Neuronal stem cell (in vitro differentiated cells): ENCODE measurements around the gene ELP6.
A peak's percentile ranks its signal among the peaks of the same experiment; 100 is the strongest.

Source experiments
- DNase-seq: peaks from one replicate; pipeline ENCODE4 v3.0.0-alpha.2; 2013; ENCODE audit warnings: low spot score
- H2AFZ ChIP-seq: one replicate; pipeline ENCODE4 v1.6.1; 2013; ENCODE audit warnings: mild to moderate bottlenecking, low read length, inconsistent platforms
- H2AK5ac ChIP-seq: 2 replicates; pipeline ENCODE4 v1.6.1; 2013; ENCODE audit warnings: low read depth, mild to moderate bottlenecking, inconsistent platforms, low read length, moderate library complexity, mixed read lengths
- H2BK120ac ChIP-seq: 2 replicates; pipeline ENCODE4 v1.6.1; 2013; ENCODE audit warnings: low read depth, mild to moderate bottlenecking, inconsistent platforms, low read length, moderate library complexity, mixed read lengths
- H2BK12ac ChIP-seq: one replicate; pipeline ENCODE4 v1.6.1; 2013; ENCODE audit warnings: low read length, inconsistent platforms
- H2BK15ac ChIP-seq: 2 replicates; pipeline ENCODE4 v1.6.1; 2013; ENCODE audit warnings: mild to moderate bottlenecking, low read length, inconsistent platforms, mixed read lengths
- H2BK5ac ChIP-seq: one replicate; pipeline ENCODE4 v1.6.1; 2013; ENCODE audit warnings: inconsistent platforms, mild to moderate bottlenecking, low read length, moderate library complexity
- H3K14ac ChIP-seq: one replicate; pipeline ENCODE4 v1.6.1; 2013; ENCODE audit warnings: low read length, inconsistent platforms
- H3K18ac ChIP-seq: 2 replicates; pipeline ENCODE4 v1.6.1; 2013; ENCODE audit warnings: low read length, inconsistent platforms
- H3K23ac ChIP-seq: 2 replicates; pipeline ENCODE4 v1.6.1; 2013; ENCODE audit warnings: low read depth, mild to moderate bottlenecking, mixed read lengths, low read length, inconsistent platforms; ENCODE audit not compliant: poor library complexity
- H3K27ac ChIP-seq: replicated peaks from 3 replicates; pipeline ENCODE4 v1.5.1; 2013; ENCODE audit warnings: low read length, inconsistent platforms
- H3K27me3 ChIP-seq, 3 experiments: 2 replicates each; pipeline ENCODE4 v1.6.1; 2013; ENCODE audit warnings: low read length in 3 of 3, mild to moderate bottlenecking in 2 of 3, inconsistent platforms in 1 of 3, low read depth in 1 of 3, mixed read lengths in 1 of 3, moderate library complexity in 1 of 3; ENCODE audit not compliant: control insufficient read depth in 3 of 3, insufficient read depth in 3 of 3
- H3K36me3 ChIP-seq, 2 donors: replicated peaks in 1 of 2; 2 replicates each; pipeline ENCODE4 v1.6.1; 2013; ENCODE audit warnings: low read length in 2 of 2; ENCODE audit not compliant: control insufficient read depth in 2 of 2, insufficient read depth in 2 of 2
- H3K4ac ChIP-seq: 2 replicates; pipeline ENCODE4 v1.6.1; 2013; ENCODE audit warnings: inconsistent platforms, mild to moderate bottlenecking, low read length, moderate library complexity
- H3K4me1 ChIP-seq, 2 donors: 1 replicate in 1 of 2; 2 replicates in 1 of 2; pipeline ENCODE4 v1.6.1; 2013; ENCODE audit warnings: low read length in 2 of 2, low read depth in 1 of 2; ENCODE audit not compliant: control insufficient read depth in 2 of 2, insufficient read depth in 1 of 2
- H3K4me2 ChIP-seq: one replicate; pipeline ENCODE4 v1.6.1; 2013; ENCODE audit warnings: mild to moderate bottlenecking, low read length, inconsistent platforms; ENCODE audit not compliant: insufficient read depth, poor library complexity, severe bottlenecking
- H3K4me3 ChIP-seq, 2 donors: 2 replicates each; pipeline ENCODE4 v1.5.1; 2013; ENCODE audit warnings: low read length in 2 of 2, mild to moderate bottlenecking in 2 of 2, inconsistent platforms in 1 of 2, moderate library complexity in 1 of 2
- H3K79me1 ChIP-seq: one replicate; pipeline ENCODE4 v1.6.1; 2013; ENCODE audit warnings: low read depth, mild to moderate bottlenecking, inconsistent platforms, low read length, moderate library complexity
- H3K9ac ChIP-seq: one replicate; pipeline ENCODE4 v1.6.1; 2013; ENCODE audit warnings: mild to moderate bottlenecking, low read depth, low read length, inconsistent platforms; ENCODE audit not compliant: poor library complexity
- H3K9me3 ChIP-seq, 2 donors: replicated peaks in 1 of 2; 2 replicates each; pipeline versions ENCODE3 to v1.6.1; 2013; ENCODE audit warnings: low read length in 2 of 2, mild to moderate bottlenecking in 2 of 2, inconsistent platforms in 1 of 2, low read depth in 1 of 2, mixed read lengths in 1 of 2, moderate library complexity in 1 of 2; ENCODE audit not compliant: control insufficient read depth in 2 of 2, insufficient read depth in 1 of 2
- H4K8ac ChIP-seq: one replicate; pipeline ENCODE4 v1.6.1; 2013; ENCODE audit warnings: low read depth, mild to moderate bottlenecking, inconsistent platforms, low read length, moderate library complexity
- H4K91ac ChIP-seq: one replicate; pipeline ENCODE4 v1.6.1; 2013; ENCODE audit warnings: low read length, low read depth, mild to moderate bottlenecking, inconsistent platforms; ENCODE audit not compliant: poor library complexity
- WGBS, 2 donors: extraction: QIAGEN DNeasy Blood & Tissue Kit; methylation state at CpG; one replicate each; pipeline ENCODE4 v1.1.7; 2013; ENCODE audit warnings: missing lambda C conversion rate in 2 of 2, mixed read lengths in 1 of 2; ENCODE audit not compliant: insufficient read length in 2 of 2, insufficient replicate concordance in 1 of 2; ENCODE audit errors: extremely low coverage in 2 of 2; 5-methylcytosine and 5-hydroxymethylcytosine counted together

ELP6 gene

GRCh38 chr3:47536221-47536891 is 22.8 kb upstream of the ELP6 start:
- peak overlapping the region; percentile 72 for H3K9ac ChIP-seq
- H2BK15ac ChIP-seq, result peak overlapping the region; percentile 91
- H3K18ac ChIP-seq, result peak overlapping the region; percentile 95
- H3K79me1 ChIP-seq, result no peaks in the 10 kb centered on the region
- no peak overlapping the region for H4K8ac ChIP-seq
- H2AFZ ChIP-seq, result peak overlapping the region; percentile 80
- no peaks in the 10 kb centered on the region for H3K27me3 ChIP-seq
- peak overlapping the region; percentile 92 for H2BK120ac ChIP-seq
- H3K4ac ChIP-seq, result peak overlapping the region; percentile 23
- no peak for DNase-seq
- H3K4me2 ChIP-seq, result no peak overlapping the region
- peak overlapping the region; percentile 27 for H3K27ac ChIP-seq
- peak overlapping the region; percentile 71 for H3K14ac ChIP-seq
- H3K9me3 ChIP-seq, result peaks cover 0 to 2% of the 10 kb centered on the region in 2 donors
- peak overlapping the region; percentile 97 for H2AK5ac ChIP-seq
- H4K91ac ChIP-seq, result no peak overlapping the region
- no peaks in the 10 kb centered on the region for H3K36me3 ChIP-seq
- no peak overlapping the region for H3K4me3 ChIP-seq
- peak overlapping the region; percentile 58 for H2BK12ac ChIP-seq
- WGBS, 2 donors, result no CpG with 5 or more reads among the region's 19 CpGs
- no peak overlapping the region for H3K23ac ChIP-seq
- peak overlapping the region; percentile 90 for H2BK5ac ChIP-seq
- peaks cover 7 to 16% of the 10 kb centered on the region in 2 donors for H3K4me1 ChIP-seq

- Histone ChIP-seq H3K4me1 (peaks cover 7 to 12% of the 10 kb centered on the region in 2 donors), H2BK120ac (no peak overlapping the region), H3K27me3 (no peaks in the 10 kb centered on the region), H3K9ac (no peak overlapping the region), H2BK12ac (no peak overlapping the region), H3K9me3 (peaks cover 0 to 2% of the 10 kb centered on the region in 2 donors), H2BK5ac (no peak overlapping the region), H3K4me2 (no peak overlapping the region), H2AK5ac (no peak overlapping the region), H3K79me1 (no peaks in the 10 kb centered on the region), H4K8ac (no peak overlapping the region), H3K14ac (no peak overlapping the region), H3K18ac (no peak overlapping the region), H2AFZ (no peak overlapping the region), H3K4me3 (no peak overlapping the region), H3K23ac (no peak overlapping the region), H4K91ac (no peak overlapping the region), H3K36me3 (no peaks in the 10 kb centered on the region), H3K27ac (no peak overlapping the region), H3K4ac (no peak overlapping the region), H2BK15ac (no peak overlapping the region)
- DNase-seq, result no peak
- no CpG with 5 or more reads among the region's 5 CpGs for WGBS, 2 donors
Observed at GRCh38 chr3:47533996-47534454, 20.5 kb upstream of the ELP6 start.

- H3K14ac ChIP-seq, result no peak overlapping the region
- no peak overlapping the region for H3K4ac ChIP-seq
- H3K27me3 ChIP-seq, result no peaks in the 10 kb centered on the region
- DNase-seq, result no peak
- peaks cover 7 to 12% of the 10 kb centered on the region in 2 donors for H3K4me1 ChIP-seq
- H3K18ac ChIP-seq, result no peak overlapping the region
- no peaks in the 10 kb centered on the region for H3K36me3 ChIP-seq
- H4K91ac ChIP-seq, result no peak overlapping the region
- H2BK120ac ChIP-seq, result no peak overlapping the region
- H3K79me1 ChIP-seq, result no peaks in the 10 kb centered on the region
- no peak overlapping the region for H4K8ac ChIP-seq
- no peak overlapping the region for H2BK12ac ChIP-seq
- H2BK5ac ChIP-seq, result no peak overlapping the region
- no peak overlapping the region for H2AK5ac ChIP-seq
- no peak overlapping the region for H2BK15ac ChIP-seq
- no peak overlapping the region for H3K9ac ChIP-seq
- no peak overlapping the region for H3K23ac ChIP-seq
- no CpG with 5 or more reads among the region's 2 CpGs for WGBS, 2 donors
- H2AFZ ChIP-seq, result no peak overlapping the region
- H3K27ac ChIP-seq, result no peak overlapping the region
- H3K4me2 ChIP-seq, result no peak overlapping the region
- H3K9me3 ChIP-seq, result peaks cover 0 to 2% of the 10 kb centered on the region in 2 donors
- no peak overlapping the region for H3K4me3 ChIP-seq
Observed at GRCh38 chr3:47533481-47533880, 20.0 kb upstream of the ELP6 start.

GRCh38 chr3:47527952-47528725 is 14.6 kb upstream of the ELP6 start:
- Histone ChIP-seq H3K4me2 (no peak overlapping the region), H2AK5ac (no peak overlapping the region), H3K9ac (no peak overlapping the region), H3K27ac (no peak overlapping the region), H2BK15ac (no peak overlapping the region), H3K14ac (no peak overlapping the region), H3K4me1 (no peaks in the 10 kb centered on the region), H3K36me3 (no peaks in the 10 kb centered on the region), H2BK120ac (no peak overlapping the region), H4K91ac (no peak overlapping the region), H3K18ac (no peak overlapping the region), H3K4me3 (no peak overlapping the region), H3K27me3 (no peaks in the 10 kb centered on the region), H2BK5ac (no peak overlapping the region), H3K9me3 (no peaks in the 10 kb centered on the region), H3K23ac (no peak overlapping the region), H2AFZ (no peak overlapping the region), H4K8ac (no peak overlapping the region), H2BK12ac (no peak overlapping the region), H3K4ac (no peak overlapping the region), H3K79me1 (no peaks in the 10 kb centered on the region)
- no CpG with 5 or more reads among the region's 6 CpGs for WGBS, 2 donors
- DNase-seq, result no peak
